ENCODE data around the gene SORL1. TPM values are rescaled to one million over a fixed set of nuclear protein-coding genes. Genes with fewer than 3 reads are reported as not detected.

SORL1 gene, protein sequence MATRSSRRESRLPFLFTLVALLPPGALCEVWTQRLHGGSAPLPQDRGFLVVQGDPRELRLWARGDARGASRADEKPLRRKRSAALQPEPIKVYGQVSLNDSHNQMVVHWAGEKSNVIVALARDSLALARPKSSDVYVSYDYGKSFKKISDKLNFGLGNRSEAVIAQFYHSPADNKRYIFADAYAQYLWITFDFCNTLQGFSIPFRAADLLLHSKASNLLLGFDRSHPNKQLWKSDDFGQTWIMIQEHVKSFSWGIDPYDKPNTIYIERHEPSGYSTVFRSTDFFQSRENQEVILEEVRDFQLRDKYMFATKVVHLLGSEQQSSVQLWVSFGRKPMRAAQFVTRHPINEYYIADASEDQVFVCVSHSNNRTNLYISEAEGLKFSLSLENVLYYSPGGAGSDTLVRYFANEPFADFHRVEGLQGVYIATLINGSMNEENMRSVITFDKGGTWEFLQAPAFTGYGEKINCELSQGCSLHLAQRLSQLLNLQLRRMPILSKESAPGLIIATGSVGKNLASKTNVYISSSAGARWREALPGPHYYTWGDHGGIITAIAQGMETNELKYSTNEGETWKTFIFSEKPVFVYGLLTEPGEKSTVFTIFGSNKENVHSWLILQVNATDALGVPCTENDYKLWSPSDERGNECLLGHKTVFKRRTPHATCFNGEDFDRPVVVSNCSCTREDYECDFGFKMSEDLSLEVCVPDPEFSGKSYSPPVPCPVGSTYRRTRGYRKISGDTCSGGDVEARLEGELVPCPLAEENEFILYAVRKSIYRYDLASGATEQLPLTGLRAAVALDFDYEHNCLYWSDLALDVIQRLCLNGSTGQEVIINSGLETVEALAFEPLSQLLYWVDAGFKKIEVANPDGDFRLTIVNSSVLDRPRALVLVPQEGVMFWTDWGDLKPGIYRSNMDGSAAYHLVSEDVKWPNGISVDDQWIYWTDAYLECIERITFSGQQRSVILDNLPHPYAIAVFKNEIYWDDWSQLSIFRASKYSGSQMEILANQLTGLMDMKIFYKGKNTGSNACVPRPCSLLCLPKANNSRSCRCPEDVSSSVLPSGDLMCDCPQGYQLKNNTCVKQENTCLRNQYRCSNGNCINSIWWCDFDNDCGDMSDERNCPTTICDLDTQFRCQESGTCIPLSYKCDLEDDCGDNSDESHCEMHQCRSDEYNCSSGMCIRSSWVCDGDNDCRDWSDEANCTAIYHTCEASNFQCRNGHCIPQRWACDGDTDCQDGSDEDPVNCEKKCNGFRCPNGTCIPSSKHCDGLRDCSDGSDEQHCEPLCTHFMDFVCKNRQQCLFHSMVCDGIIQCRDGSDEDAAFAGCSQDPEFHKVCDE (N-terminal part only)
- total RNA-seq (2022; extraction: Qiagen RNA extraction; ENCODE audit: low read depth), result 1.3 to 2.0 TPM (median 1.6 TPM) in 5 replicates

DNA sequence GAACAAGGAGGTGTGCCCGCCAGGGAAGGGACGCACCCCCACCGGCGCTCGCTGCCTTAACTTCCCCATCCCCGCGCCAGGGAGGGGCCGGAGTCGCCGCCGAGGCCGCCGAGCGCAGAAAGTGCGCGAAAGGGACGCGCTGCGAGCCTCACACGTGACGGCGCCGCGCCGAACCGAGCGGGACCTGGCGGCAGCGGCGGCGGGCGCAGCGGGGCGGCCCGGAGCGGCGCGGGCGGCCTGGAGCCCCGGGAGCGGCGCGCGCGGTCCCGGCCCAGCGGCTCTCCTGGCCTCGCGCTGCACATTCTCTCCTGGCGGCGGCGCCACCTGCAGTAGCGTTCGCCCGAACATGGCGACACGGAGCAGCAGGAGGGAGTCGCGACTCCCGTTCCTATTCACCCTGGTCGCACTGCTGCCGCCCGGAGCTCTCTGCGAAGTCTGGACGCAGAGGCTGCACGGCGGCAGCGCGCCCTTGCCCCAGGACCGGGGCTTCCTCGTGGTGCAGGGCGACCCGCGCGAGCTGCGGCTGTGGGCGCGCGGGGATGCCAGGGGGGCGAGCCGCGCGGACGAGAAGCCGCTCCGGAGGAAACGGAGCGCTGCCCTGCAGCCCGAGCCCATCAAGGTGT is at the start of gene SORL1:
TSS of gene SORL1 (plus strand) at position 329 of the 623 bp plus-strand sequence. CDS start at position 347, 18 bp downstream.

DNA sequence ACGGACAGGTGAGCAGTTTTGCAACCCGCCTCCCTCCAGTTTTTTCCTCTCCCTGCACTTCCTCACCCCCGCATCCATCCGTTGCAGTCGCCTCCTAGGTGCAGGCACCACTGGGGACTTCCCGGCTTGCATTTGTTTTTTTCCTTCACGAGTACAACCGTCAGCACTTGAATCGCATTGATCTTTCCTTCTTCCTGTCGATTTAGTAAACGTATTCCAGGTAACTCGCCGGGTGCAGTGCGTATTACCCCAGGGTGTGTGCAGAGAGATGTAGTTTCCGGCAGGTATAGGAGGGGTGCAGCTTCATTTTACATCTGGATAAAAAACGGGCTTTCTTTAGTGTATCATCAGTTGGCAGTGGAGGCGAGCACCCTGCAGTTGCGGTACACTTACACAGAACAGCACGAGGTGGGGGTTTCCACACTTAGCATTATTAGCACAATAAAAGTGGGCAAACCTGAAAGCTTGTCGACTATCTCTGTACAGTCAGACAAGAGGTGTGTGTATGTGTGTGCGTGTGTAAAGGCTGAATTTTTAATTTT is 566 bp downstream of the SORL1 start, which contains the start of gene SORL1-AS1:
TSS of gene SORL1-AS1 (minus strand) at position 359 of the 542 bp plus-strand sequence.

Other genes with a start within 250 kb of the SORL1 start
- gene SC5D, start 159.5 kb upstream of the SORL1 start, total RNA-seq (2022; extraction: Qiagen RNA extraction; ENCODE audit: low read depth), result 5.2 to 12.6 TPM (median 9.5 TPM) in 5 replicates

All from A549 treated with ZK216348 at 1 μM for 4 hours (cell line).